SK-N-SH treated with all-trans-retinoic acid at 6 μM for 48 hours (cell line): ENCODE measurements around the gene MSMO1.

ENCODE experiments used
- ATAC-seq: fragments of 200-7000 bp; cut with Tn5 transposase; 3 replicates; pipeline ENCODE4 v1.9.1; 2020; ENCODE audit warnings: mild to moderate bottlenecking, moderate library complexity
- ARNTL ChIP-seq: fragments of 450-650 bp; formaldehyde crosslinking; IDR thresholded peaks from 2 replicates; pipeline ENCODE4 v1.5.0; 2020; ENCODE audit warnings: low read depth, mild to moderate bottlenecking, moderate library complexity, borderline replicate concordance
- BACH2 ChIP-seq: fragments of 250-450 bp; sonication (Bioruptor Pico); IDR thresholded peaks from 2 replicates; pipeline ENCODE4 v1.9.0; 2021; ENCODE audit warnings: mild to moderate bottlenecking, borderline replicate concordance
- CSDC2 ChIP-seq: fragments of 250-450 bp; sonication (Bioruptor Pico); IDR thresholded peaks from 2 replicates; pipeline ENCODE4 v1.5.0; 2020; ENCODE audit warnings: mild to moderate bottlenecking, moderate library complexity
- CSRNP3 ChIP-seq: fragments of 250-450 bp; sonication (Bioruptor Pico); IDR thresholded peaks from 2 replicates; pipeline ENCODE4 v1.5.1; 2021; ENCODE audit warnings: mild to moderate bottlenecking, moderate library complexity
- ESRRG ChIP-seq: fragments of 250-450 bp; sonication (Bioruptor Pico); IDR thresholded peaks from 2 replicates; pipeline ENCODE4 v1.6.1; 2021; ENCODE audit warnings: mild to moderate bottlenecking
- GLIS3 ChIP-seq: fragments of 250-450 bp; sonication (Bioruptor Pico); IDR thresholded peaks from 2 replicates; pipeline ENCODE4 v1.5.0; 2020; ENCODE audit warnings: mild to moderate bottlenecking, moderate library complexity
- ISL1 ChIP-seq: fragments of 250-450 bp; sonication (Bioruptor Pico); IDR thresholded peaks from 2 replicates; pipeline ENCODE4 v2.1.2; 2022; ENCODE audit warnings: mild to moderate bottlenecking, moderate library complexity
- OSR1 ChIP-seq: fragments of 250-450 bp; sonication (Bioruptor Pico); IDR thresholded peaks from 2 replicates; pipeline ENCODE4 v1.8.0; 2022; ENCODE audit warnings: moderate library complexity, mild to moderate bottlenecking, inconsistent platforms
- PATZ1 ChIP-seq: fragments of 250-450 bp; sonication (Bioruptor Pico); IDR thresholded peaks from 2 replicates; pipeline ENCODE4 v1.8.0; 2020; ENCODE audit warnings: mild to moderate bottlenecking, moderate library complexity, borderline replicate concordance
- PPARA ChIP-seq: fragments of 250-450 bp; sonication (Bioruptor Pico); IDR thresholded peaks from 2 replicates; pipeline ENCODE4 v1.5.0; 2020; ENCODE audit warnings: mild to moderate bottlenecking, borderline replicate concordance
- RARB ChIP-seq: fragments of 250-450 bp; sonication (Bioruptor Pico); IDR thresholded peaks from 2 replicates; pipeline ENCODE4 v1.8.0; 2021; ENCODE audit warnings: mild to moderate bottlenecking, moderate library complexity
- SNAI2 ChIP-seq: fragments of 250-450 bp; sonication (Bioruptor Pico); IDR thresholded peaks from 2 replicates; pipeline ENCODE4 v1.5.0; 2020; ENCODE audit warnings: mild to moderate bottlenecking, moderate library complexity
- TCF4 ChIP-seq: fragments of 250-450 bp; sonication (Bioruptor Pico); IDR thresholded peaks from 2 replicates; pipeline ENCODE4 v1.8.0; 2021; ENCODE audit warnings: mild to moderate bottlenecking, moderate library complexity, borderline replicate concordance
- TOX ChIP-seq: fragments of 250-450 bp; sonication (Bioruptor Pico); IDR thresholded peaks from 2 replicates; pipeline ENCODE4 v1.8.0; 2021; ENCODE audit warnings: mild to moderate bottlenecking, moderate library complexity, borderline replicate concordance
- ZC3H10 ChIP-seq: fragments of 250-450 bp; sonication (Bioruptor Pico); IDR thresholded peaks from 2 replicates; pipeline ENCODE4 v1.5.1; 2021; ENCODE audit warnings: mild to moderate bottlenecking, moderate library complexity
- ZFP30 ChIP-seq: fragments of 450-650 bp; formaldehyde crosslinking; IDR thresholded peaks from 2 replicates; pipeline ENCODE4 v1.5.0; 2022; ENCODE audit warnings: mild to moderate bottlenecking, moderate library complexity
- ZNF565 ChIP-seq: fragments of 450-650 bp; formaldehyde crosslinking; conservative IDR thresholded peaks from 2 replicates; pipeline ENCODE4 v1.5.0; 2020; ENCODE audit warnings: low read depth, mild to moderate bottlenecking, moderate library complexity
- ZNF70 ChIP-seq: fragments of 450-650 bp; formaldehyde crosslinking; IDR thresholded peaks from 2 replicates; pipeline ENCODE4 v1.5.0; 2020; ENCODE audit warnings: mild to moderate bottlenecking, moderate library complexity
- ZNF8 ChIP-seq: fragments of 450-650 bp; formaldehyde crosslinking; IDR thresholded peaks from 2 replicates; pipeline ENCODE4 v1.5.0; 2020; ENCODE audit warnings: mild to moderate bottlenecking, moderate library complexity
- TF ChIP-seq, protein P1 (sequence below): fragments of 250-450 bp; sonication (Bioruptor Pico); IDR thresholded peaks from 2 replicates; pipeline ENCODE4 v1.8.0; 2021; ENCODE audit warnings: low read depth, mild to moderate bottlenecking, moderate library complexity, borderline replicate concordance
- TF ChIP-seq, protein P2 (sequence below): fragments of 250-450 bp; sonication (Bioruptor Pico); IDR thresholded peaks from 2 replicates; pipeline ENCODE4 v1.5.1; 2020; ENCODE audit warnings: low read depth, mild to moderate bottlenecking, moderate library complexity

Gene MSMO1

GRCh38 chr4:165345666-165346417 lies 18.4 kb downstream of the MSMO1 start:
- TF ChIP-seq CSRNP3 (CRISPR knock-in tag) (no peak), ESRRG (no peak), BACH2 (CRISPR knock-in tag) (no peak), ZC3H10 (no peak), ZNF565 (CRISPR knock-in tag) (no peak)
- ATAC-seq, result peak; percentile 28; the same call in 2 of the 3 replicates

DNA sequence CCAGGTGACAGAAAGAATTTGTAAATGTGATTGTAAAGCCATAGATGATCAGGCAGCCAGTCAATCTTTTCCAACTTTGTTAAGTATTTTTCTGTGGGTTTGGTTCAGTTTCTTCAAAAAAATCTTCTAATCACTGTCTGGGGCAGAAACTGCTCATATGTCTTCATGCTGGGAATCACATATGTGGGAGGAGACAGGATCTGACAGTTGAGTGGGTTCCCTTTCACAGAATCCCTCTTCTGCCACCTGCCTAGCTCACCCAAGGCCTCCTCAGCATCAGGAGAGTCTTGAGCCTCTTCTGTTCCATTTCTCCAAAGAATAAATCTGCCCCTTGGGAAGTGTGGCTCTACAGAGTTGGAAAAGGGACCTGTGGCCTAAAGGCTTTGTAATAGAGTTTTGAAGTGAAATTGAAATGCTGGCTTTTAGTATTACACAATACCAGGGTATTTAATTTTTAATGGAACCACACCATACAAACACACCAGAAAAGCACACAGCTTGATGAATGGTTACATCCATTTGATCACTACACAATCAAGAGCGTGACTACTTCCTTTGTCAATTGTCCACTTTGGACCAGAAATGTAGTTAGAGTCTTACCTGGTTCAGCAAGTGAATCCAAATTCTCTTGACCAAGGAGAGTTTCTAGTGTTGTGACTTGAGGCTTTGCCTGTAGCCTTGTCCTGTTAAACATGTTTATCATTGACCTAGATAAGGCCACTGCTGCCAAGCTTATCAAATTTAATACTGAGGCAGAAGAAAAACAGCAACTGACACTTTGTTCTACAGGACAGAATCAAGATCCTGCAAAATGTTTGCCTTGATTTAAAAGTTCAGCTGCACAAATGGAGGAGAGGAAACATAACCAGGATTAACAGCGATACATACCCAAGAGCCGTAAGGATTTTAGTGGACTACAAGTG lies 20.4 kb downstream of the MSMO1 start:
- no peak for ATAC-seq
- TF ChIP-seq TOX (no peak), ISL1 (CRISPR knock-in tag) (no peak)

GRCh38 chr4:165351359-165352130 lies 24.1 kb downstream of the MSMO1 start:
- ATAC-seq, result no peak
- TF ChIP-seq ZNF565 (CRISPR knock-in tag) (no peak), CSRNP3 (CRISPR knock-in tag) (no peak), BACH2 (CRISPR knock-in tag) (no peak), ZC3H10 (no peak), ARNTL (no peak), PPARA (CRISPR knock-in tag) (no peak), OSR1 (CRISPR knock-in tag) (no peak), ZNF70 (CRISPR knock-in tag) (no peak), GLIS3 (CRISPR knock-in tag) (no peak), TCF4 (no peak), ISL1 (CRISPR knock-in tag) (no peak), PATZ1 (CRISPR knock-in tag) (no peak), ESRRG (no peak), SNAI2 (CRISPR knock-in tag) (no peak), RARB (CRISPR knock-in tag) (no peak), ZFP30 (CRISPR knock-in tag) (no peak), TOX (no peak), CSDC2 (CRISPR knock-in tag) (no peak)
- TF ChIP-seq, protein P1, sequence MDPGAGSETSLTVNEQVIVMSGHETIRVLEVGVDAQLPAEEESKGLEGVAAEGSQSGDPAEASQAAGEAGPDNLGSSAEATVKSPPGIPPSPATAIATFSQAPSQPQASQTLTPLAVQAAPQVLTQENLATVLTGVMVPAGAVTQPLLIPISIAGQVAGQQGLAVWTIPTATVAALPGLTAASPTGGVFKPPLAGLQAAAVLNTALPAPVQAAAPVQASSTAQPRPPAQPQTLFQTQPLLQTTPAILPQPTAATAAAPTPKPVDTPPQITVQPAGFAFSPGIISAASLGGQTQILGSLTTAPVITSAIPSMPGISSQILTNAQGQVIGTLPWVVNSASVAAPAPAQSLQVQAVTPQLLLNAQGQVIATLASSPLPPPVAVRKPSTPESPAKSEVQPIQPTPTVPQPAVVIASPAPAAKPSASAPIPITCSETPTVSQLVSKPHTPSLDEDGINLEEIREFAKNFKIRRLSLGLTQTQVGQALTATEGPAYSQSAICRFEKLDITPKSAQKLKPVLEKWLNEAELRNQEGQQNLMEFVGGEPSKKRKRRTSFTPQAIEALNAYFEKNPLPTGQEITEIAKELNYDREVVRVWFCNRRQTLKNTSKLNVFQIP (CRISPR knock-in tag), result no peak

- ATAC-seq, result peak; percentile 91
- TF ChIP-seq CSDC2 (CRISPR knock-in tag), result no peak
- no peak for TF ChIP-seq BACH2 (CRISPR knock-in tag)
- no peak for TF ChIP-seq ZNF8 (CRISPR knock-in tag)
- no peak for TF ChIP-seq ZFP30 (CRISPR knock-in tag)
- no peak for TF ChIP-seq ZC3H10
- TF ChIP-seq PATZ1 (CRISPR knock-in tag), result no peak
- no peak for TF ChIP-seq RARB (CRISPR knock-in tag)
- no peak for TF ChIP-seq ZNF565 (CRISPR knock-in tag)
- TF ChIP-seq ESRRG, result no peak
- TF ChIP-seq ARNTL, result no peak
- TF ChIP-seq, protein P2, sequence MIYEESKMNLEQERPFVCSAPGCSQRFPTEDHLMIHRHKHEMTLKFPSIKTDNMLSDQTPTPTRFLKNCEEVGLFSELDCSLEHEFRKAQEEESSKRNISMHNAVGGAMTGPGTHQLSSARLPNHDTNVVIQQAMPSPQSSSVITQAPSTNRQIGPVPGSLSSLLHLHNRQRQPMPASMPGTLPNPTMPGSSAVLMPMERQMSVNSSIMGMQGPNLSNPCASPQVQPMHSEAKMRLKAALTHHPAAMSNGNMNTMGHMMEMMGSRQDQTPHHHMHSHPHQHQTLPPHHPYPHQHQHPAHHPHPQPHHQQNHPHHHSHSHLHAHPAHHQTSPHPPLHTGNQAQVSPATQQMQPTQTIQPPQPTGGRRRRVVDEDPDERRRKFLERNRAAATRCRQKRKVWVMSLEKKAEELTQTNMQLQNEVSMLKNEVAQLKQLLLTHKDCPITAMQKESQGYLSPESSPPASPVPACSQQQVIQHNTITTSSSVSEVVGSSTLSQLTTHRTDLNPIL (CRISPR knock-in tag), result no peak
- no peak for TF ChIP-seq SNAI2 (CRISPR knock-in tag)
These were observed 28.4 kb downstream of the MSMO1 start for GRCh38 chr4:165355900-165356300.
